ENCODE data around the gene D2HGDH.

Gene D2HGDH

GRCh38 chr2:241763551-241764274 is 29.3 kb downstream of the D2HGDH start:
- Histone ChIP-seq H3K4me1 (ENCODE audit: control insufficient read depth, insufficient read depth, low read length) (no peaks in the 10 kb centered on the region), H3K4me3 (ENCODE audit: low read length) (no peak overlapping the region), H3K9me3 (ENCODE audit: control insufficient read depth, low read length) (no peaks in the 10 kb centered on the region), H3K36me3 (ENCODE audit: control insufficient read depth, insufficient read depth, low read length, severe bottlenecking) (peaks cover 27% of the 10 kb centered on the region), H3K9ac (ENCODE audit: low read length) (no peak overlapping the region), H3K27me3 (replicated peaks; ENCODE audit: control insufficient read depth, insufficient read depth, low read length) (no peaks in the 10 kb centered on the region)
- no peak for DNase-seq (ENCODE audit: low read depth)

- H3K4me1 ChIP-seq (ENCODE audit: control insufficient read depth, insufficient read depth, low read length) = no peaks in the 10 kb centered on the region
- H3K27me3 ChIP-seq (replicated peaks; ENCODE audit: control insufficient read depth, insufficient read depth, low read length) = no peaks in the 10 kb centered on the region
- H3K9ac ChIP-seq (ENCODE audit: low read length) = no peak overlapping the region
- H3K4me3 ChIP-seq (ENCODE audit: low read length) = no peak overlapping the region
- no peaks in the 10 kb centered on the region for H3K9me3 ChIP-seq (ENCODE audit: control insufficient read depth, low read length)
- peaks cover 19% of the 10 kb centered on the region for H3K36me3 ChIP-seq (ENCODE audit: control insufficient read depth, insufficient read depth, low read length, severe bottlenecking)
- no peak for DNase-seq (ENCODE audit: low read depth)
Measured at GRCh38 chr2:241764275-241765241, 30.1 kb downstream of the D2HGDH start.

- Histone ChIP-seq H3K27me3 (replicated peaks; ENCODE audit: control insufficient read depth, insufficient read depth, low read length) (no peaks in the 10 kb centered on the region), H3K4me1 (ENCODE audit: control insufficient read depth, insufficient read depth, low read length) (peaks cover 16% of the 10 kb centered on the region), H3K9me3 (ENCODE audit: control insufficient read depth, low read length) (no peaks in the 10 kb centered on the region), H3K36me3 (ENCODE audit: control insufficient read depth, insufficient read depth, low read length, severe bottlenecking) (peaks cover 6% of the 10 kb centered on the region), H3K4me3 (ENCODE audit: low read length) (no peak overlapping the region), H3K9ac (ENCODE audit: low read length) (no peak overlapping the region)
- no peak for DNase-seq (ENCODE audit: low read depth)
Measured at GRCh38 chr2:241767464-241768250, 33.2 kb downstream of the D2HGDH start.

GRCh38 chr2:241768251-241768711 is 33.9 kb downstream of the D2HGDH start:
- no peaks in the 10 kb centered on the region for H3K9me3 ChIP-seq (ENCODE audit: control insufficient read depth, low read length)
- H3K36me3 ChIP-seq (ENCODE audit: control insufficient read depth, insufficient read depth, low read length, severe bottlenecking) = peaks cover 3% of the 10 kb centered on the region
- H3K27me3 ChIP-seq (replicated peaks; ENCODE audit: control insufficient read depth, insufficient read depth, low read length) = no peaks in the 10 kb centered on the region
- no peak overlapping the region for H3K4me3 ChIP-seq (ENCODE audit: low read length)
- DNase-seq (ENCODE audit: low read depth) = no peak
- H3K9ac ChIP-seq (ENCODE audit: low read length) = no peak overlapping the region
- H3K4me1 ChIP-seq (ENCODE audit: control insufficient read depth, insufficient read depth, low read length) = peaks cover 16% of the 10 kb centered on the region

GRCh38 chr2:241768850-241769249 is 34.4 kb downstream of the D2HGDH start:
- H3K36me3 ChIP-seq (ENCODE audit: control insufficient read depth, insufficient read depth, low read length, severe bottlenecking) = no peaks in the 10 kb centered on the region
- H3K27me3 ChIP-seq (replicated peaks; ENCODE audit: control insufficient read depth, insufficient read depth, low read length) = no peaks in the 10 kb centered on the region
- no peaks in the 10 kb centered on the region for H3K9me3 ChIP-seq (ENCODE audit: control insufficient read depth, low read length)
- H3K4me1 ChIP-seq (ENCODE audit: control insufficient read depth, insufficient read depth, low read length) = peaks cover 16% of the 10 kb centered on the region
- no peak overlapping the region for H3K9ac ChIP-seq (ENCODE audit: low read length)
- no peak for DNase-seq (ENCODE audit: low read depth)
- H3K4me3 ChIP-seq (ENCODE audit: low read length) = no peak overlapping the region

- Histone ChIP-seq H3K4me1 (ENCODE audit: control insufficient read depth, insufficient read depth, low read length) (peaks cover 19% of the 10 kb centered on the region), H3K36me3 (ENCODE audit: control insufficient read depth, insufficient read depth, low read length, severe bottlenecking) (no peaks in the 10 kb centered on the region), H3K9ac (ENCODE audit: low read length) (no peak overlapping the region), H3K9me3 (ENCODE audit: control insufficient read depth, low read length) (no peaks in the 10 kb centered on the region), H3K4me3 (ENCODE audit: low read length) (no peak overlapping the region), H3K27me3 (replicated peaks; ENCODE audit: control insufficient read depth, insufficient read depth, low read length) (no peaks in the 10 kb centered on the region)
- DNase-seq (ENCODE audit: low read depth) = no peak
Measured at GRCh38 chr2:241769819-241770184, 35.4 kb downstream of the D2HGDH start.

- no peaks in the 10 kb centered on the region for H3K27me3 ChIP-seq (replicated peaks; ENCODE audit: control insufficient read depth, insufficient read depth, low read length)
- DNase-seq (ENCODE audit: low read depth) = no peak
- no peak overlapping the region for H3K9ac ChIP-seq (ENCODE audit: low read length)
- H3K9me3 ChIP-seq (ENCODE audit: control insufficient read depth, low read length) = no peaks in the 10 kb centered on the region
- H3K4me3 ChIP-seq (ENCODE audit: low read length) = no peak overlapping the region
- no peaks in the 10 kb centered on the region for H3K36me3 ChIP-seq (ENCODE audit: control insufficient read depth, insufficient read depth, low read length, severe bottlenecking)
- peaks cover 24% of the 10 kb centered on the region for H3K4me1 ChIP-seq (ENCODE audit: control insufficient read depth, insufficient read depth, low read length)
Measured at GRCh38 chr2:241770185-241770935, 35.9 kb downstream of the D2HGDH start.

GRCh38 chr2:241770936-241771285 is 36.5 kb downstream of the D2HGDH start:
- H3K4me3 ChIP-seq (ENCODE audit: low read length) = no peak overlapping the region
- H3K9me3 ChIP-seq (ENCODE audit: control insufficient read depth, low read length) = no peaks in the 10 kb centered on the region
- no peaks in the 10 kb centered on the region for H3K27me3 ChIP-seq (replicated peaks; ENCODE audit: control insufficient read depth, insufficient read depth, low read length)
- DNase-seq (ENCODE audit: low read depth) = no peak
- H3K36me3 ChIP-seq (ENCODE audit: control insufficient read depth, insufficient read depth, low read length, severe bottlenecking) = no peaks in the 10 kb centered on the region
- H3K4me1 ChIP-seq (ENCODE audit: control insufficient read depth, insufficient read depth, low read length) = peaks cover 24% of the 10 kb centered on the region
- peak overlapping the region; percentile 72 for H3K9ac ChIP-seq (ENCODE audit: low read length)

- peak overlapping the region; percentile 72 for H3K9ac ChIP-seq (ENCODE audit: low read length)
- H3K36me3 ChIP-seq (ENCODE audit: control insufficient read depth, insufficient read depth, low read length, severe bottlenecking) = no peaks in the 10 kb centered on the region
- peaks cover 24% of the 10 kb centered on the region for H3K4me1 ChIP-seq (ENCODE audit: control insufficient read depth, insufficient read depth, low read length)
- DNase-seq (ENCODE audit: low read depth) = peak; percentile 74
- H3K4me3 ChIP-seq (ENCODE audit: low read length) = no peak overlapping the region
- H3K9me3 ChIP-seq (ENCODE audit: control insufficient read depth, low read length) = no peaks in the 10 kb centered on the region
- H3K27me3 ChIP-seq (replicated peaks; ENCODE audit: control insufficient read depth, insufficient read depth, low read length) = no peaks in the 10 kb centered on the region
Measured at GRCh38 chr2:241771286-241772062, 37.0 kb downstream of the D2HGDH start.

GRCh38 chr2:241772063-241772499 is 37.7 kb downstream of the D2HGDH start:
- no peak for DNase-seq (ENCODE audit: low read depth)

More at GRCh38 chr2:241772063-241772499, 37.7 kb downstream of the D2HGDH start:
- Histone ChIP-seq H3K9ac (ENCODE audit: low read length) (peak overlapping the region; percentile 72), H3K4me3 (ENCODE audit: low read length) (no peak overlapping the region), H3K36me3 (ENCODE audit: control insufficient read depth, insufficient read depth, low read length, severe bottlenecking) (no peaks in the 10 kb centered on the region), H3K27me3 (replicated peaks; ENCODE audit: control insufficient read depth, insufficient read depth, low read length) (no peaks in the 10 kb centered on the region), H3K9me3 (ENCODE audit: control insufficient read depth, low read length) (no peaks in the 10 kb centered on the region), H3K4me1 (ENCODE audit: control insufficient read depth, insufficient read depth, low read length) (peaks cover 24% of the 10 kb centered on the region)

Measured in adipocyte (in vitro differentiated cells).